A549 (cell line): ENCODE data around the gene SUOX.

ENCODE experiments used
- BHLHE40 ChIP-seq: IDR thresholded peaks from 2 replicates; pipeline ENCODE4 v1.6.1; 2012; ENCODE audit warnings: low read depth, low read length, inconsistent platforms
- CHD2 ChIP-seq: fragments of 150-350 bp; IDR thresholded peaks from 2 replicates; pipeline ENCODE4 v1.6.1; 2014; ENCODE audit warnings: low read length; ENCODE audit not compliant: partially characterized antibody
- CHD4 ChIP-seq: fragments of 200-600 bp; sonication (generic); IDR thresholded peaks from 2 replicates; pipeline ENCODE4 v1.6.1; 2016; ENCODE audit warnings: antibody characterized with exemption, mild to moderate bottlenecking, borderline replicate concordance
- EP300 ChIP-seq, 2 experiments: fragments of >200 bp; sonication (Bioruptor Twin); formaldehyde crosslinking; IDR thresholded peaks; 2 replicates in 1 of 2; 3 replicates in 1 of 2; pipeline ENCODE4 v1.6.1; 2016 to 2017
- JUNB ChIP-seq: fragments of >200 bp; sonication (Bioruptor Twin); formaldehyde crosslinking; IDR thresholded peaks from 2 replicates; pipeline ENCODE4 v1.6.1; 2016
- NPAS2 ChIP-seq: fragments of 250-450 bp; sonication (Bioruptor Pico); IDR thresholded peaks from 2 replicates; pipeline ENCODE4 v1.8.0; 2022; ENCODE audit warnings: mild to moderate bottlenecking, moderate library complexity, borderline replicate concordance
- POLR2A ChIP-seq: IDR thresholded peaks from 2 replicates; pipeline ENCODE4 v1.6.1; 2012; ENCODE audit warnings: mild to moderate bottlenecking, low read length
- RFX5 ChIP-seq: fragments of 450-650 bp; IDR thresholded peaks from 2 replicates; pipeline ENCODE4 v1.7.1; 2014; ENCODE audit warnings: antibody characterized with exemption, mild to moderate bottlenecking, moderate library complexity
- SMC3 ChIP-seq: fragments of >200 bp; sonication (Bioruptor Twin); formaldehyde crosslinking; IDR thresholded peaks from 3 replicates; pipeline ENCODE4 v1.6.1; 2018; ENCODE audit warnings: inconsistent platforms
- TP53 ChIP-seq: fragments of 250-450 bp; sonication (Bioruptor Pico); IDR thresholded peaks from 2 replicates; pipeline ENCODE4 v1.5.0; 2021; ENCODE audit warnings: mild to moderate bottlenecking, moderate library complexity
- TF ChIP-seq, protein P1 (sequence below): fragments of >200 bp; sonication (Bioruptor Twin); formaldehyde crosslinking; IDR thresholded peaks from 3 replicates; pipeline ENCODE4 v1.5.1; 2016

DNA sequence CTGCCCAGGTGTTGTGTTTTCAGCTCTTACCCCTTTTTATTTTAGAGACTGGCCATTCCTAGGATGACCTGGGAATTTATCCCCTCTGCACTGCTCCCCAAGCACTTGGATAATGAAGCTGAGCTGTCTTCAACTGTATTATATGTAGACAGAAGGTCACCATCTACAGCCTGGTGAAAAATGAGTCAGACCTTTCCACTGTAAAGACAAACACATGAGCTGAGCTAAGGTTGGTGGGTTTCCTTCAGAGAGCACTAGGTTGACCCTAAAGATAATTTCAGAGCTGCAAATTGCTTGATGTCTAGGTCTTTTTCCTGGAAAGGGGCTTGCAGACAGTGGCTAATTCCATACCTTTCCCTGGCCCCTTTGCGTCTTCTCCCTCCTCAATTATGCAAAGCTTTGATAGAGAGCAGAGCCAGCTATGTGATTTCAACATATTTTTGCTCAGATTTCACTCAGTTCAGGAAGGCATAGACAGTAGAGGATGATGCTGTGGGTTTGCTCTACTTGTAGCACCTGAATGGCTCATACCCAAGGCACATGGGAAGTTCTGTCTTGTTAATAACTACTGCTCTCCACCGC is 14.5 kb downstream of the SUOX start:
- TF ChIP-seq SMC3 = no peak
- TF ChIP-seq, protein P1, sequence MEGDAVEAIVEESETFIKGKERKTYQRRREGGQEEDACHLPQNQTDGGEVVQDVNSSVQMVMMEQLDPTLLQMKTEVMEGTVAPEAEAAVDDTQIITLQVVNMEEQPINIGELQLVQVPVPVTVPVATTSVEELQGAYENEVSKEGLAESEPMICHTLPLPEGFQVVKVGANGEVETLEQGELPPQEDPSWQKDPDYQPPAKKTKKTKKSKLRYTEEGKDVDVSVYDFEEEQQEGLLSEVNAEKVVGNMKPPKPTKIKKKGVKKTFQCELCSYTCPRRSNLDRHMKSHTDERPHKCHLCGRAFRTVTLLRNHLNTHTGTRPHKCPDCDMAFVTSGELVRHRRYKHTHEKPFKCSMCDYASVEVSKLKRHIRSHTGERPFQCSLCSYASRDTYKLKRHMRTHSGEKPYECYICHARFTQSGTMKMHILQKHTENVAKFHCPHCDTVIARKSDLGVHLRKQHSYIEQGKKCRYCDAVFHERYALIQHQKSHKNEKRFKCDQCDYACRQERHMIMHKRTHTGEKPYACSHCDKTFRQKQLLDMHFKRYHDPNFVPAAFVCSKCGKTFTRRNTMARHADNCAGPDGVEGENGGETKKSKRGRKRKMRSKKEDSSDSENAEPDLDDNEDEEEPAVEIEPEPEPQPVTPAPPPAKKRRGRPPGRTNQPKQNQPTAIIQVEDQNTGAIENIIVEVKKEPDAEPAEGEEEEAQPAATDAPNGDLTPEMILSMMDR = no peak
- no peak for TF ChIP-seq POLR2A
- no peak for TF ChIP-seq TP53
- TF ChIP-seq CHD2 = no peak
- TF ChIP-seq NPAS2 (CRISPR knock-in tag) = no peak
- TF ChIP-seq CHD4 = no peak
- TF ChIP-seq RFX5 = no peak
- TF ChIP-seq EP300 (IDR thresholded peaks at IDR 0.05) = no peak
- TF ChIP-seq JUNB = no peak
- TF ChIP-seq BHLHE40 = no peak
